B cell (primary cell): Measurements from ENCODE around the gene OLFML2B.

ENCODE experiments used
- EZH2 ChIP-seq: IDR thresholded peaks from 2 replicates; pipeline ENCODE4 v1.6.1; 2012; ENCODE audit warnings: borderline replicate concordance, low read depth, mild to moderate bottlenecking, moderate library complexity, low read length; ENCODE audit not compliant: insufficient read depth, poor library complexity, severe bottlenecking
- TF ChIP-seq, protein P1 (sequence below): fragments of 200-600 bp; IDR thresholded peaks from one replicate; pipeline ENCODE4 v1.8.0; 2022; ENCODE audit warnings: antibody characterized with exemption, mild to moderate bottlenecking

DNA sequence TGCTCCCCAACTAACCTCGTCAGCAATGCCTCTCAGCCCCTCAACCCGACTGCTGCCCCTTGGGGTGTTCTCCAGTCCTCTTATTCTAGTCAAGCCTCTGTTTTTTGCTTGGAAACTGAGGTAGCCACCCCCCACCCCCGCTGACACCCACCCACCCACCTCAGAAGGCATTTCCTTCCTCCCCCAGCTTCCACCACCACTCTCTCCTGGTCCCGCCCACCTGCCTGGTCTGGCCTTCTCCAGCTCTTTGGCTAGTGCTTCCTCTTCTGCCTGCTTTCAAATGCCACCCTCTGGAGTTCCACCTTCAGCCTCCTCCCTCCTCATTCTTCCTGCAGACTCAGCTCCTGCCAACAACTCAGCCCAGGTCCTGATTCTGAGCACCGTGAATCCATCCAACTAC is 35.3 kb downstream of the OLFML2B start:
- TF ChIP-seq, protein P1, sequence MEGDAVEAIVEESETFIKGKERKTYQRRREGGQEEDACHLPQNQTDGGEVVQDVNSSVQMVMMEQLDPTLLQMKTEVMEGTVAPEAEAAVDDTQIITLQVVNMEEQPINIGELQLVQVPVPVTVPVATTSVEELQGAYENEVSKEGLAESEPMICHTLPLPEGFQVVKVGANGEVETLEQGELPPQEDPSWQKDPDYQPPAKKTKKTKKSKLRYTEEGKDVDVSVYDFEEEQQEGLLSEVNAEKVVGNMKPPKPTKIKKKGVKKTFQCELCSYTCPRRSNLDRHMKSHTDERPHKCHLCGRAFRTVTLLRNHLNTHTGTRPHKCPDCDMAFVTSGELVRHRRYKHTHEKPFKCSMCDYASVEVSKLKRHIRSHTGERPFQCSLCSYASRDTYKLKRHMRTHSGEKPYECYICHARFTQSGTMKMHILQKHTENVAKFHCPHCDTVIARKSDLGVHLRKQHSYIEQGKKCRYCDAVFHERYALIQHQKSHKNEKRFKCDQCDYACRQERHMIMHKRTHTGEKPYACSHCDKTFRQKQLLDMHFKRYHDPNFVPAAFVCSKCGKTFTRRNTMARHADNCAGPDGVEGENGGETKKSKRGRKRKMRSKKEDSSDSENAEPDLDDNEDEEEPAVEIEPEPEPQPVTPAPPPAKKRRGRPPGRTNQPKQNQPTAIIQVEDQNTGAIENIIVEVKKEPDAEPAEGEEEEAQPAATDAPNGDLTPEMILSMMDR = no peak
- TF ChIP-seq EZH2 = no peak
